ENCODE results near the gene GDAP2. TPM values are rescaled to one million over a fixed set of nuclear protein-coding genes. Genes with fewer than 3 reads are reported as not detected.

Gene GDAP2
- total and polyA plus RNA-seq, 10 donors: 3.0 to 44.6 (median 33.3) TPM

DNA sequence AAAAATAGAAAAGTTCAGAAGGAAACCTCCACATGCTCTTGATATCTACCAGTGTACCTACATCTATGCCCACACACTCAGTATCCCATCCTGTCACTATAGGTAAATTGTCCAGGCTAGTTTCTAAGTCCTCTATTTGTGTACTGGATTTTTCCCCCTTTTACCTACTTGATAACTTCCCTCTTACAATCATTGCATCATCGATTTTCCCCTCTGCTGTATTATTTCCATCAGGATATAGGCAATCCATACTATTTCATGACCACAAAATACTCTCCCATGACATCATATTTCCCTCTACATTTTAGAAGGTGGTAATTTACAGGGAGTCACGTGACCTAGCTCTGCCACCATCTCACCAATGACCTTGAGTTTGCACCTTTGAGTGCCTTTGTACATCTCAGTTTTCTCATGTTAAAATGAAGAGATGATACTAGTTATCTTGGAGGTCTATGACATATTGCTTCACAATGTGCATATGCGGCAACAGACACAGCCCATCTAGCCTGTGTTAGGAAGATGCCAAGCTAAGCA is 88.2 kb downstream of the GDAP2 start:
- intact Hi-C loops (cut with DNase I; ENCODE audit: low total_unique reads): no loop called here
- Histone ChIP-seq H3K4me1 (no peaks in the 10 kb centered on the region), H3K27ac (no peak overlapping the region), H3K4me3 (no peak overlapping the region), H3K36me3 (peaks cover 0 to 25% (median 0%) of the 10 kb centered on the region in 6 donors), H3K27me3 (replicated peaks in 1 of 7) (no peaks in the 10 kb centered on the region), H3K9me3 (peaks cover 0 to 26% (median 18%) of the 10 kb centered on the region in 8 donors)
- WGBS, 5 donors: 86 to 93% (median 89%) methylated on average over 3 of the region's 3 CpGs
- DNase-seq: no peak
- no peak for TF ChIP-seq POLR2A (IDR thresholded peaks at IDR 0.05)
- TF ChIP-seq, protein P1, sequence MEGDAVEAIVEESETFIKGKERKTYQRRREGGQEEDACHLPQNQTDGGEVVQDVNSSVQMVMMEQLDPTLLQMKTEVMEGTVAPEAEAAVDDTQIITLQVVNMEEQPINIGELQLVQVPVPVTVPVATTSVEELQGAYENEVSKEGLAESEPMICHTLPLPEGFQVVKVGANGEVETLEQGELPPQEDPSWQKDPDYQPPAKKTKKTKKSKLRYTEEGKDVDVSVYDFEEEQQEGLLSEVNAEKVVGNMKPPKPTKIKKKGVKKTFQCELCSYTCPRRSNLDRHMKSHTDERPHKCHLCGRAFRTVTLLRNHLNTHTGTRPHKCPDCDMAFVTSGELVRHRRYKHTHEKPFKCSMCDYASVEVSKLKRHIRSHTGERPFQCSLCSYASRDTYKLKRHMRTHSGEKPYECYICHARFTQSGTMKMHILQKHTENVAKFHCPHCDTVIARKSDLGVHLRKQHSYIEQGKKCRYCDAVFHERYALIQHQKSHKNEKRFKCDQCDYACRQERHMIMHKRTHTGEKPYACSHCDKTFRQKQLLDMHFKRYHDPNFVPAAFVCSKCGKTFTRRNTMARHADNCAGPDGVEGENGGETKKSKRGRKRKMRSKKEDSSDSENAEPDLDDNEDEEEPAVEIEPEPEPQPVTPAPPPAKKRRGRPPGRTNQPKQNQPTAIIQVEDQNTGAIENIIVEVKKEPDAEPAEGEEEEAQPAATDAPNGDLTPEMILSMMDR (IDR thresholded peaks at IDR 0.05 in 8 of 11, conservative IDR thresholded peaks at IDR 0.05 in 3 of 11): no peak
- no peak for TF ChIP-seq POLR2AphosphoS5 (IDR thresholded peaks at IDR 0.05)

DNA sequence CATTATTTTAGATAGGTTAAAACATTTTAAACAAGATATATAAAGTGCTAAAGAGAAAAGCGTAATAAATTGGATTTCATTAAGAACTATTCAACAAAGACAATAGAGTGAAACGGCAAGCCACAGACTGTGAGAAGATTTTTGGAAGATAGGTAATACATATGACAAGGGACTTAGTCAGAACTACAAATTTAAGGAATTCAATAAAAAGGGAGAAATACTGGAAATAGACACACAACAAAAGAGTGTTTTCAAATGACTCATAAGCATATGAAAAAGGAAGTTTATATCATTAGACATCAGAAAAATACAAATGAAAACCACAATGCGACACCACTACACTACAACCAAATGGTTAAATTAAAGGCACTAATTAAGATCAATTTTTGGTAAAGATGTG is 90.5 kb downstream of the GDAP2 start:
- Histone ChIP-seq H3K27me3 (replicated peaks in 1 of 7) (no peaks in the 10 kb centered on the region), H3K9me3 (peaks cover 0 to 7% (median 2%) of the 10 kb centered on the region in 8 donors), H3K36me3 (peaks cover 0 to 12% (median 0%) of the 10 kb centered on the region in 6 donors), H3K27ac (no peak overlapping the region), H3K4me1 (no peaks in the 10 kb centered on the region), H3K4me3 (no peak overlapping the region)
- TF ChIP-seq, protein P1 (IDR thresholded peaks at IDR 0.05 in 8 of 11, conservative IDR thresholded peaks at IDR 0.05 in 3 of 11): no peak
- no peak for TF ChIP-seq POLR2AphosphoS5 (IDR thresholded peaks at IDR 0.05)
- TF ChIP-seq POLR2A (IDR thresholded peaks at IDR 0.05): no peak
- no peak for DNase-seq
- 94 to 98% (median 97%) methylated on average over 3 of the region's 3 CpGs for WGBS, 5 donors
- intact Hi-C loops (cut with DNase I; ENCODE audit: low total_unique reads): no loop called here

DNA sequence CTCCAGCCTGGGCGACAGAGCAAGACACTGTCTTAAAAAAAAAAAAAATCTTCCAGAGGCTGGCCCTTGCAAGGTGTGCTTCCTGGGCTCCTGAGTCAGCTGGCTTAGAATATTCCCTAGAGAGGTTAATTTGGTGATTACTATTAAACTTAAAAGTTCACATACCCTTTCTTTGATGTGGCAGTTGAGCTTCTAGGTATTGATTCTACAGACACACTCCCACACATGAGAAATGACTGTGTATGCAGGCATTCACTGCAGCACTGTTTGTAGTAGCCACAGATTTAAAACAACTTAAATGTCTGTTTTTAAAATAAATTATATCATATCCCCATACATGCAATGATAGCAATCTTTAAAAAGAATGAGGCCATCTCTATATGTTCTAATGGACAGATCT is 93.4 kb downstream of the GDAP2 start:
- 82 to 90% (median 87%) methylated on average over 1 of the region's 1 CpG for WGBS, 5 donors
- Histone ChIP-seq H3K9me3 (peaks cover 0 to 6% (median 0%) of the 10 kb centered on the region in 8 donors), H3K36me3 (peaks cover 0 to 4% (median 0%) of the 10 kb centered on the region in 6 donors), H3K4me1 (no peaks in the 10 kb centered on the region), H3K27me3 (replicated peaks in 1 of 7) (no peaks in the 10 kb centered on the region), H3K4me3 (no peak overlapping the region), H3K27ac (no peak overlapping the region)
- intact Hi-C loops (cut with DNase I; ENCODE audit: low total_unique reads): no loop called here
- no peak for TF ChIP-seq POLR2A (IDR thresholded peaks at IDR 0.05)
- TF ChIP-seq, protein P1 (IDR thresholded peaks at IDR 0.05 in 8 of 11, conservative IDR thresholded peaks at IDR 0.05 in 3 of 11): no peak
- DNase-seq: no peak

DNA sequence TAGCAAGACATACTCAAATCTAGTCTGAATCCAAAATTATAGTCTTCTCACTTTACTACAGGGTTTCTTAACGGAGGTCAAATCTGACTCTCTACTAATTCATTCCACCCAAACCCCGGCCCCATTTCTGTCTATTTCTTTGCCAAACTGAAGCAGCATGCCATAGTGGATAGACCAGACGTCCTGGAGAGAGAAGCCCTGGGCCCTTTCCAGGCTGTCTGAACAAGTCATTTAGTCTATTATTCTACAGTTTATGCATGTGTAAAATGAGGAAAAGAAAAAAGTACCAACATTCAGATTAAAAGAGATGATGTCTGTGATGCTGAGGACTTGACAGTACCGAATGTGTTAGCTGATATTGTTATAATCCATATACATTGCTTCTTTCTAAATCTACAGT is 95.0 kb downstream of the GDAP2 start:
- DNase-seq: no peak
- TF ChIP-seq POLR2AphosphoS5 (IDR thresholded peaks at IDR 0.05) (no peak), POLR2A (IDR thresholded peaks at IDR 0.05) (no peak)
- TF ChIP-seq, protein P1 (IDR thresholded peaks at IDR 0.05 in 8 of 11, conservative IDR thresholded peaks at IDR 0.05 in 3 of 11): no peak
- no peaks in the 10 kb centered on the region for H3K27me3 ChIP-seq (replicated peaks in 1 of 7)
- H3K4me1 ChIP-seq: no peaks in the 10 kb centered on the region
- H3K36me3 ChIP-seq: peaks cover 0 to 4% (median 0%) of the 10 kb centered on the region in 6 donors
- H3K27ac ChIP-seq: no peak overlapping the region
- 86 to 95% (median 91%) methylated on average over 4 of the region's 4 CpGs for WGBS, 5 donors
- no peak overlapping the region for H3K4me3 ChIP-seq
- intact Hi-C loops (cut with DNase I; ENCODE audit: low total_unique reads): no loop called here
- peaks cover 0 to 16% (median 10%) of the 10 kb centered on the region in 8 donors for H3K9me3 ChIP-seq
